Adrenal gland (tissue), 12 donors: ENCODE data around the gene EYA3. TPM values are rescaled to one million over a fixed set of nuclear protein-coding genes. Genes with fewer than 3 reads are reported as not detected.

Experiments used
- DNase-seq, 7 donors: peaks; one replicate each; pipeline ENCODE4 v3.0.0-alpha.2; 2019 to 2020
- H3K27ac ChIP-seq, 5 donors: fragments of 200-600 bp; sonication (generic) in 4 of 5; 1 replicate in 3 of 5; 2 replicates in 2 of 5; pipeline versions ENCODE4 v1.5.1 to v1.8.0; 2016 to 2020; ENCODE audit warnings: mild to moderate bottlenecking in 1 of 5
- H3K27me3 ChIP-seq: fragments of 200-600 bp; 2 replicates; pipeline ENCODE4 v1.8.0; 2021
- H3K36me3 ChIP-seq, 2 donors: fragments of 200-600 bp; replicated peaks in 1 of 2; 1 replicate in 1 of 2; 2 replicates in 1 of 2; pipeline versions ENCODE4 v1.5.1 to v1.8.0; 2018 to 2022
- H3K4me1 ChIP-seq, 2 donors: fragments of 200-600 bp; replicated peaks in 1 of 2; 1 replicate in 1 of 2; 2 replicates in 1 of 2; pipeline versions ENCODE4 v1.5.1 to v1.8.0; 2018 to 2021
- H3K4me3 ChIP-seq, 4 donors: fragments of 200-600 bp; sonication (generic) in 3 of 4; one replicate each; pipeline ENCODE4 v1.5.1; 2016 to 2018
- H3K9me3 ChIP-seq, 3 donors: fragments of 200-600 bp; sonication (generic) in 1 of 3; replicated peaks in 1 of 3; 1 replicate in 2 of 3; 2 replicates in 1 of 3; pipeline versions ENCODE4 v1.5.1 to v1.8.0; 2016 to 2021
- CTCF ChIP-seq, 6 experiments: fragments of 450-650 bp in 4 of 6; fragments of 200-600 bp in 2 of 6; sonication (generic) in 1 of 6; IDR thresholded peaks; 1 replicate in 5 of 6; 2 replicates in 1 of 6; pipeline versions ENCODE4 v1.5.1 to v1.8.0; 2016 to 2021; ENCODE audit warnings: antibody characterized with exemption in 6 of 6, mild to moderate bottlenecking in 2 of 6, moderate library complexity in 1 of 6
- POLR2A ChIP-seq, 2 donors: fragments of 450-650 bp; IDR thresholded peaks; one replicate each; pipeline ENCODE4 v1.6.1; 2017; ENCODE audit warnings: antibody characterized with exemption in 2 of 2, mild to moderate bottlenecking in 2 of 2, moderate library complexity in 1 of 2
- WGBS, 4 donors: extraction: QIAGEN DNeasy Blood & Tissue Kit in 2 of 4; methylation state at CpG; one replicate each; pipeline versions ENCODE4 v1.1.5 to v1.1.7; 2013 to 2017; 5-methylcytosine and 5-hydroxymethylcytosine counted together
- intact Hi-C, 2 donors: fragments of 100-400 bp; cut with DNase I; formaldehyde crosslinking; loops; one replicate each; pipeline versions ENCODE4 v1.14.1 to v1.15.0; 2022 to 2023
- polyA plus RNA-seq, 3 donors: library from polyadenylated mRNA; stranded (reverse); fragments of 200-250 nt in 2 of 3; fragments of 350-450 nt in 1 of 3; fragmentation: Illumina TruSeq in 1 of 3; extraction: RNeasy Lipid Tissue Mini Kit (QIAGEN cat#74804) in 1 of 3; gene quantifications; one replicate each; pipeline ENCODE4 v1.2.3, GENCODE V29; 2013 to 2014
- total RNA-seq, 9 donors: library from RNA; depleted of rRNA in 4 of 9; stranded (reverse); fragments of >200 nt in 4 of 9; fragments of 120-200 nt in 1 of 9; fragmentation: NEBNext Ultra II Directional in 1 of 9; extraction: Animal tissue kit (Norgen Biotek cat#: 25700) in 1 of 9; gene quantifications; one replicate each; pipeline versions ENCODE4 v1.1.0 to v1.2.4, GENCODE V29; 2013 to 2023
- donor health status: healthy with polysubstance abuse.
- donor health status: Bipolar disorder and iron deficiency.
- donor health status: DM: yes; HTN: yes; CAD: no.
- donor health status: DM: no; HTN: no; CAD: no.
- donor health status: DM: no; HTN: no; CAD: no.
- donor health status: DM: yes; HTN: yes; CAD: no.

The EYA3 gene
- total and polyA plus RNA-seq, 12 donors, result 4.3 to 28.9 (median 14.3) TPM

- Histone ChIP-seq H3K27ac (no peak overlapping the region), H3K36me3 (peaks cover 0 to 57% of the 10 kb centered on the region in 2 donors), H3K4me3 (no peak overlapping the region), H3K27me3 (no peaks in the 10 kb centered on the region), H3K4me1 (no peaks in the 10 kb centered on the region), H3K9me3 (no peaks in the 10 kb centered on the region)
- peak in 2 of 7 donors; percentile 27 to 34 for DNase-seq
- intact Hi-C loops, result no loop called here
- TF ChIP-seq POLR2A (IDR thresholded peaks at IDR 0.05), result no peak
- TF ChIP-seq CTCF (IDR thresholded peaks at IDR 0.05), result no peak
- WGBS, 4 donors, result 68 to 75% (median 73%) methylated on average over 6 of the region's 6 CpGs
These were observed 96.1 kb downstream of the EYA3 start for GRCh38 chr1:27992276-27992675.

DNA sequence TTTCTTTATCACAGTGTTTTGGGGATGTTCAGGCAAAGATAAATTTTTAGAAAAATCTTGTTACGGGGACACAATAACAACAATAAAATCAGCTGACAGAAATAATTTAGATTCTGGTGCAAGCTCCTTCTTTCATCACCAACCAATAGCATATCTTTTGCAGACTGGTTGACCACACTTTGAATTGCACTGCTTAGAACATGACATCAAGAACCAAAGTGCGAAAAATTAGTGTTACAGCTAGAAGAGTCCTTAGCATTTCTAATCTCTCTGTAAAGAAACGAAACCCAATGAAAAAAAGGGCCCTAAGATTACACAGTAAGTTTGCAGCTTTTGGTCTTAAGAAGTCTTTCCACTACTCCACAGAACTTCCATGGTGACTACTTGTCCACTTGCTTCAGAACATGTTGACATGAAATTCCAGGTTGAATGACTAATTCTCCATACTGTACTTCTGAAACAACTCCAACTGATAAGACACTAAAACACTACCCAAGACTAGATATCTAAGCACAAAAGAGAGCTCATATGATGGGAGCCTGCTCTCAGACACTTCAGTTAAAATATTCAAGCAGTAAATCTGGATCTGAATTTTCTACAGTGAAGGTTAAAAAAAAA is 97.4 kb downstream of the EYA3 start:
- no peak overlapping the region for H3K4me3 ChIP-seq
- intact Hi-C loops, result no loop called here
- WGBS, 4 donors, result 95 to 97% (median 96%) methylated on average over 3 of the region's 3 CpGs
- DNase-seq, result no peak
- H3K36me3 ChIP-seq, result peaks cover 0 to 49% of the 10 kb centered on the region in 2 donors
- H3K27me3 ChIP-seq, result no peaks in the 10 kb centered on the region
- no peak overlapping the region for H3K27ac ChIP-seq
- no peaks in the 10 kb centered on the region for H3K4me1 ChIP-seq
- no peaks in the 10 kb centered on the region for H3K9me3 ChIP-seq
- TF ChIP-seq CTCF (IDR thresholded peaks at IDR 0.05) (no peak), POLR2A (IDR thresholded peaks at IDR 0.05) (no peak)

- TF ChIP-seq CTCF (IDR thresholded peaks at IDR 0.05) (no peak), POLR2A (IDR thresholded peaks at IDR 0.05) (no peak)
- no peaks in the 10 kb centered on the region for H3K9me3 ChIP-seq
- no peaks in the 10 kb centered on the region for H3K4me1 ChIP-seq
- H3K4me3 ChIP-seq, result no peak overlapping the region
- 91 to 94% (median 92%) methylated on average over 3 of the region's 3 CpGs for WGBS, 4 donors
- H3K27ac ChIP-seq, result no peak overlapping the region
- H3K27me3 ChIP-seq, result no peaks in the 10 kb centered on the region
- intact Hi-C loops, result loop anchor here in 1 of 2 donors (2.0 kb wide), 1 partner anchor 124 kb away; no protein-coding TSS in a partner anchor
- no peak for DNase-seq
- H3K36me3 ChIP-seq, result peaks cover 0 to 5% of the 10 kb centered on the region in 2 donors
These were observed 107.3 kb downstream of the EYA3 start for GRCh38 chr1:27981145-27981544.

GRCh38 chr1:27980216-27980845 is 108.1 kb downstream of the EYA3 start:
- intact Hi-C loops, result loop anchor here in 1 of 2 donors (2.0 kb wide), 1 partner anchor 124 kb away; no protein-coding TSS in a partner anchor
- 88 to 100% (median 90%) methylated on average over 1 of the region's 1 CpG for WGBS, 4 donors
- no peaks in the 10 kb centered on the region for H3K27me3 ChIP-seq
- no peak overlapping the region for H3K4me3 ChIP-seq
- H3K27ac ChIP-seq, result no peak overlapping the region
- peaks cover 0 to 5% of the 10 kb centered on the region in 2 donors for H3K36me3 ChIP-seq
- no peaks in the 10 kb centered on the region for H3K9me3 ChIP-seq
- H3K4me1 ChIP-seq, result no peaks in the 10 kb centered on the region
- no peak for TF ChIP-seq POLR2A (IDR thresholded peaks at IDR 0.05)
- TF ChIP-seq CTCF (IDR thresholded peaks at IDR 0.05), result no peak
- DNase-seq, result no peak
